Measurements from ENCODE around the gene COLEC11.

GRCh38 chr2:3669656-3670055, 74.7 kb downstream of the COLEC11 start:
- TF ChIP-seq CTCF (IDR thresholded peaks at IDR 0.05; ENCODE audit: borderline replicate concordance, extremely low read depth, low read length, poor library complexity, severe bottlenecking) (no peak), EZH2 (IDR thresholded peaks at IDR 0.05; ENCODE audit: borderline replicate concordance, low read depth, low read length, severe bottlenecking) (no peak)

Data from DND-41 (cell line).